Thoracic aorta (tissue), 2 donors: ENCODE results near the gene SLC39A5. TPM values are rescaled to one million over a fixed set of nuclear protein-coding genes. Genes with fewer than 3 reads are reported as not detected.
"Not testable (repeated sequence)": the region's sequence is repeated elsewhere in the genome, so short reads cannot be mapped to it uniquely, and the experiment has no call there.

Source experiments
- ATAC-seq: fragments of 150-250 bp; one replicate; pipeline ENCODE4 v1.8.0; 2017; ENCODE audit warnings: low read depth; ENCODE audit not compliant: insufficient number of reproducible peaks, low FRiP score
- DNase-seq: peaks from one replicate; pipeline ENCODE4 v3.0.0-alpha.2; 2020; ENCODE audit warnings: low spot score
- H3K27ac ChIP-seq, 2 donors: fragments of 200-600 bp; sonication (generic); 1 replicate in 1 of 2; 2 replicates in 1 of 2; pipeline ENCODE4 v1.5.1; 2016; ENCODE audit warnings: mild to moderate bottlenecking in 2 of 2, moderate library complexity in 2 of 2
- H3K27me3 ChIP-seq: fragments of 200-600 bp; sonication (generic); replicated peaks from 2 replicates; pipeline ENCODE4 v1.6.0; 2016; ENCODE audit warnings: mild to moderate bottlenecking; ENCODE audit not compliant: insufficient read depth
- H3K36me3 ChIP-seq: fragments of 200-600 bp; sonication (generic); one replicate; pipeline ENCODE4 v1.5.1; 2016
- H3K4me1 ChIP-seq, 2 donors: fragments of 200-600 bp; sonication (generic); 1 replicate in 1 of 2; 2 replicates in 1 of 2; pipeline versions ENCODE4 v1.5.1 to v1.6.0; 2016; ENCODE audit warnings: low read depth in 2 of 2, mild to moderate bottlenecking in 1 of 2; ENCODE audit not compliant: control insufficient read depth in 1 of 2
- H3K4me3 ChIP-seq: fragments of 200-600 bp; sonication (generic); 2 replicates; pipeline ENCODE4 v1.5.1; 2016; ENCODE audit warnings: mild to moderate bottlenecking
- H3K9me3 ChIP-seq: fragments of 200-600 bp; sonication (generic); 2 replicates; pipeline ENCODE4 v1.5.1; 2016
- total RNA-seq, 2 donors: library from RNA; depleted of rRNA; stranded (reverse); fragments of >200 nt; gene quantifications; one replicate each; pipeline versions ENCODE4 v1.1.0 to v1.2.3, GENCODE V29; 2016
- TF ChIP-seq, protein P1 (sequence below): fragments of 200-600 bp; sonication (generic); IDR thresholded peaks from one replicate; pipeline ENCODE4 v1.5.1; 2019; ENCODE audit warnings: antibody characterized with exemption

Gene SLC39A5
- total RNA-seq, 2 donors from 2014 or later = not detected

GRCh38 chr12:56189918-56190694 lies 39.7 kb upstream of the SLC39A5 start:
- H3K4me3 ChIP-seq = peak overlapping the region; percentile 90
- peaks cover 15 to 24% of the 10 kb centered on the region in 2 donors for H3K4me1 ChIP-seq
- H3K27ac ChIP-seq = peak overlapping the region; percentile 98 to 100
- peak; percentile 28 for DNase-seq
- peaks cover 3% of the 10 kb centered on the region for H3K36me3 ChIP-seq
- no peaks in the 10 kb centered on the region for H3K9me3 ChIP-seq
- peak; percentile 2 for ATAC-seq
- TF ChIP-seq, protein P1, sequence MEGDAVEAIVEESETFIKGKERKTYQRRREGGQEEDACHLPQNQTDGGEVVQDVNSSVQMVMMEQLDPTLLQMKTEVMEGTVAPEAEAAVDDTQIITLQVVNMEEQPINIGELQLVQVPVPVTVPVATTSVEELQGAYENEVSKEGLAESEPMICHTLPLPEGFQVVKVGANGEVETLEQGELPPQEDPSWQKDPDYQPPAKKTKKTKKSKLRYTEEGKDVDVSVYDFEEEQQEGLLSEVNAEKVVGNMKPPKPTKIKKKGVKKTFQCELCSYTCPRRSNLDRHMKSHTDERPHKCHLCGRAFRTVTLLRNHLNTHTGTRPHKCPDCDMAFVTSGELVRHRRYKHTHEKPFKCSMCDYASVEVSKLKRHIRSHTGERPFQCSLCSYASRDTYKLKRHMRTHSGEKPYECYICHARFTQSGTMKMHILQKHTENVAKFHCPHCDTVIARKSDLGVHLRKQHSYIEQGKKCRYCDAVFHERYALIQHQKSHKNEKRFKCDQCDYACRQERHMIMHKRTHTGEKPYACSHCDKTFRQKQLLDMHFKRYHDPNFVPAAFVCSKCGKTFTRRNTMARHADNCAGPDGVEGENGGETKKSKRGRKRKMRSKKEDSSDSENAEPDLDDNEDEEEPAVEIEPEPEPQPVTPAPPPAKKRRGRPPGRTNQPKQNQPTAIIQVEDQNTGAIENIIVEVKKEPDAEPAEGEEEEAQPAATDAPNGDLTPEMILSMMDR = peak; percentile 34
- H3K27me3 ChIP-seq = no peaks in the 10 kb centered on the region

DNA sequence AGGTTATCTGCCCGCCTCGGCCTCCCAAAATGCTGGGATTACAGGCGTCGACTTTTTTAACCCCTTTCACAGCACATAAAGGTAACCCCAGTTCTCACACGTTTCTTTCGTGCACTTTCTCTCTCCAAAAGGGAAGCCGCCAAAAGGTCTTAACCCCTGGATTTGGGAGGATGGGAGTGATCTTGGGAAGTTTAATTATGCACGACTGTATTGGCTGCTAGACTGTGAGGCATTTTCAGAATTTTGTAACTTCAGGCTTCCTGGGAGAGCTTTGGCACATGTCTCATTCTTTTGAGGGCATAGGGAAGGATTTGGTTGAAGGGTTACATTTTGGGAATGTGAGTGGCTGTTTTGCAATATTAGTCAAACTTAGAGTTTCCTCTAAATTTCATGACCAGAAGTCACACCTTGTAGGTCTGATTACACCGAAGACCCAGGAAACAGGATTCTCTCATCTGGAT lies 39.1 kb upstream of the SLC39A5 start:
- ATAC-seq = no peak

DNA sequence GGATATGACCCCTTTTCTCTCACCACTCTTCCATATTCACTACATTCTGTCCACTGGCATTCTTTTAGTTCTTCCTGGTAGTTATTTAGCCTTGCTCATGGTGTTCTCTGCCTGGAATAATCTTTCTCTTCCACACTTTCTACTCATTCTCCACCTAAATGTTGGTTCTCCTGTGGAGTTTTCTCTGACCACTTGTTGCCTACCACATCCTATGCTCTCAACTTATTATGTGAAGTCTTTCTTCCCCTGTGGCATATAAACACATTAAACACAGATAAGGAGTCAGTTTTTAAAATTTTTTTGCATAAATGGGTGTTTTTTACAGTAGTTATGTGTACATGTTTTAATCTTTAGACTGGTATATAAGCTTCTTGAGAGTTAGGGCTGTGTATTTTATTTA lies 37.3 kb upstream of the SLC39A5 start:
- H3K27ac ChIP-seq = no peak overlapping the region
- H3K4me3 ChIP-seq = no peak overlapping the region
- H3K27me3 ChIP-seq = no peaks in the 10 kb centered on the region
- H3K9me3 ChIP-seq = no peaks in the 10 kb centered on the region
- no peaks in the 10 kb centered on the region for H3K36me3 ChIP-seq
- peaks cover 14 to 25% of the 10 kb centered on the region in 2 donors for H3K4me1 ChIP-seq
- ATAC-seq = no peak
- DNase-seq = no peak
- TF ChIP-seq, protein P1 = no peak

More for the DNA sequence above, 39.1 kb upstream of the SLC39A5 start:
- TF ChIP-seq, protein P1 = no peak
- Histone ChIP-seq H3K9me3 (no peaks in the 10 kb centered on the region), H3K27me3 (no peaks in the 10 kb centered on the region), H3K27ac (peak overlapping the region; percentile 98 to 100), H3K4me1 (peaks cover 15 to 24% of the 10 kb centered on the region in 2 donors), H3K4me3 (peak overlapping the region; percentile 90), H3K36me3 (peaks cover 3% of the 10 kb centered on the region)
- no peak for DNase-seq

GRCh38 chr12:56193025-56193578 lies 36.7 kb upstream of the SLC39A5 start:
- H3K36me3 ChIP-seq = no peaks in the 10 kb centered on the region
- no peaks in the 10 kb centered on the region for H3K27me3 ChIP-seq
- no peak overlapping the region for H3K4me3 ChIP-seq
- no peak overlapping the region for H3K27ac ChIP-seq
- ATAC-seq = peak; percentile 25
- TF ChIP-seq, protein P1 = peak; percentile 77
- DNase-seq = peak; percentile 63
- H3K4me1 ChIP-seq = peaks cover 8 to 20% of the 10 kb centered on the region in 2 donors
- H3K9me3 ChIP-seq = no peaks in the 10 kb centered on the region

- peak overlapping the region in 1 of 2 donors; percentile 59 for H3K27ac ChIP-seq
- H3K36me3 ChIP-seq, H3K4me1 ChIP-seq, DNase-seq, H3K27me3 ChIP-seq, H3K4me3 ChIP-seq, H3K9me3 ChIP-seq: not testable (repeated sequence)
- ATAC-seq = peak; percentile 66
Measured at GRCh38 chr12:56196818-56197550, 32.9 kb upstream of the SLC39A5 start.
